Loucy (cell line): ENCODE measurements around the gene TTC7B.

Experiments
- H2AFZ ChIP-seq: fragments of 200-600 bp; sonication (generic); 2 replicates; pipeline ENCODE4 v1.6.0; 2016; ENCODE audit warnings: antibody characterized with exemption, mild to moderate bottlenecking, low read length, moderate library complexity
- H3F3A ChIP-seq: fragments of 200-600 bp; 2 replicates; pipeline ENCODE4 v1.6.0; 2016; ENCODE audit warnings: antibody characterized with exemption, low read depth, mild to moderate bottlenecking
- H3K27me3 ChIP-seq: fragments of 200-600 bp; sonication (generic); 2 replicates; pipeline ENCODE4 v1.6.1; 2014; ENCODE audit warnings: low read length, mild to moderate bottlenecking; ENCODE audit not compliant: insufficient read depth, poor library complexity, severe bottlenecking
- H3K36me3 ChIP-seq: fragments of 200-600 bp; sonication (generic); 2 replicates; pipeline ENCODE4 v1.6.1; 2016; ENCODE audit warnings: low read length; ENCODE audit not compliant: insufficient read depth
- H3K4me1 ChIP-seq: fragments of 200-600 bp; sonication (generic); 2 replicates; pipeline ENCODE4 v1.5.1; 2014; ENCODE audit warnings: low read length, mild to moderate bottlenecking; ENCODE audit not compliant: insufficient read depth, poor library complexity, severe bottlenecking
- H3K4me2 ChIP-seq: fragments of 200-600 bp; sonication (generic); 2 replicates; pipeline ENCODE4 v1.6.0; 2014; ENCODE audit warnings: antibody characterized with exemption, low read length, low read depth, mild to moderate bottlenecking; ENCODE audit not compliant: poor library complexity, severe bottlenecking
- H3K4me3 ChIP-seq: fragments of 200-600 bp; sonication (generic); 2 replicates; pipeline ENCODE4 v1.5.1; 2014; ENCODE audit warnings: low read length, mild to moderate bottlenecking, mixed read lengths; ENCODE audit not compliant: poor library complexity, severe bottlenecking
- H3K79me2 ChIP-seq: fragments of 200-600 bp; sonication (generic); 2 replicates; pipeline ENCODE4 v1.6.1; 2014; ENCODE audit warnings: low read length; ENCODE audit not compliant: insufficient read depth
- H3K9ac ChIP-seq: fragments of 200-600 bp; sonication (generic); 2 replicates; pipeline ENCODE4 v1.6.0; 2014; ENCODE audit warnings: mild to moderate bottlenecking, low read depth, low read length, moderate library complexity; ENCODE audit not compliant: poor library complexity, severe bottlenecking
- H3K9me2 ChIP-seq: fragments of 200-600 bp; sonication (generic); replicated peaks from 2 replicates; pipeline ENCODE4 v1.6.1; 2016; ENCODE audit warnings: low read depth, low read length, mixed read lengths
- H3K9me3 ChIP-seq: fragments of 200-600 bp; sonication (generic); 2 replicates; pipeline ENCODE4 v1.6.1; 2014; ENCODE audit warnings: mild to moderate bottlenecking, antibody characterized with exemption, low read length, low read depth; ENCODE audit not compliant: insufficient read depth
- H4K20me1 ChIP-seq: fragments of 200-600 bp; sonication (generic); 2 replicates; pipeline ENCODE4 v1.6.0; 2014; ENCODE audit warnings: antibody characterized with exemption, low read length, mild to moderate bottlenecking; ENCODE audit not compliant: insufficient read depth, poor library complexity, severe bottlenecking
- EZH2phosphoT487 ChIP-seq: fragments of 200-600 bp; IDR thresholded peaks from 2 replicates; pipeline ENCODE4 v1.6.1; 2018; ENCODE audit warnings: antibody characterized with exemption, mild to moderate bottlenecking, moderate library complexity, borderline replicate concordance
- TF ChIP-seq, protein P1 (sequence below): fragments of 200-600 bp; sonication (generic); conservative IDR thresholded peaks from 2 replicates; pipeline ENCODE4 v1.5.1; 2014; ENCODE audit warnings: mild to moderate bottlenecking, antibody characterized with exemption, low read length

TTC7B gene

DNA sequence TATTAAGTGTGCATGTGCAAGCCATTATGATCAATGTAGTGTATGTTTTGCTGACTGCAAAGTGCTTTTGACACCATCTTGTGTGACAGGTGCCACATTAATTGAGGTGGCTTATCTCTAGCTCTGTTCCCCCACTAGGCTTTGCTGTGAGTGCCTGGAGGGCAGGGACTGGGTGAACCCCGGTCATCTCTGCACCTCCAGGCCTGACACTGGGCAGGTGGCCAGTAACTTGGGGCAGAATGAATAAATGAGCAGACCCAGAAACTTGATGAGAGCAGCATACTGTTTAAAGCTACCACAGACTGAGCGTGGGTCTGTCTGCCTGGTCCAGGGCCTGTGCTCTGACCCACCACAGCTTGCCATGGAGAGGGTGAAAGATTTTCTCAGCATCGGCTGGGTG is 267.8 kb downstream of the TTC7B start:
- no peaks in the 10 kb centered on the region for H3K27me3 ChIP-seq
- H3K9me2 ChIP-seq = no peaks in the 10 kb centered on the region
- H4K20me1 ChIP-seq = no peaks in the 10 kb centered on the region
- H3F3A ChIP-seq = no peaks in the 10 kb centered on the region
- H3K36me3 ChIP-seq = no peaks in the 10 kb centered on the region
- H3K79me2 ChIP-seq = no peaks in the 10 kb centered on the region
- no peak overlapping the region for H3K4me2 ChIP-seq
- no peak overlapping the region for H2AFZ ChIP-seq
- no peak overlapping the region for H3K9ac ChIP-seq
- H3K4me3 ChIP-seq = no peak overlapping the region
- no peaks in the 10 kb centered on the region for H3K9me3 ChIP-seq
- H3K4me1 ChIP-seq = no peaks in the 10 kb centered on the region
- TF ChIP-seq, protein P1, sequence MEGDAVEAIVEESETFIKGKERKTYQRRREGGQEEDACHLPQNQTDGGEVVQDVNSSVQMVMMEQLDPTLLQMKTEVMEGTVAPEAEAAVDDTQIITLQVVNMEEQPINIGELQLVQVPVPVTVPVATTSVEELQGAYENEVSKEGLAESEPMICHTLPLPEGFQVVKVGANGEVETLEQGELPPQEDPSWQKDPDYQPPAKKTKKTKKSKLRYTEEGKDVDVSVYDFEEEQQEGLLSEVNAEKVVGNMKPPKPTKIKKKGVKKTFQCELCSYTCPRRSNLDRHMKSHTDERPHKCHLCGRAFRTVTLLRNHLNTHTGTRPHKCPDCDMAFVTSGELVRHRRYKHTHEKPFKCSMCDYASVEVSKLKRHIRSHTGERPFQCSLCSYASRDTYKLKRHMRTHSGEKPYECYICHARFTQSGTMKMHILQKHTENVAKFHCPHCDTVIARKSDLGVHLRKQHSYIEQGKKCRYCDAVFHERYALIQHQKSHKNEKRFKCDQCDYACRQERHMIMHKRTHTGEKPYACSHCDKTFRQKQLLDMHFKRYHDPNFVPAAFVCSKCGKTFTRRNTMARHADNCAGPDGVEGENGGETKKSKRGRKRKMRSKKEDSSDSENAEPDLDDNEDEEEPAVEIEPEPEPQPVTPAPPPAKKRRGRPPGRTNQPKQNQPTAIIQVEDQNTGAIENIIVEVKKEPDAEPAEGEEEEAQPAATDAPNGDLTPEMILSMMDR = no peak
- TF ChIP-seq EZH2phosphoT487 = no peak

DNA sequence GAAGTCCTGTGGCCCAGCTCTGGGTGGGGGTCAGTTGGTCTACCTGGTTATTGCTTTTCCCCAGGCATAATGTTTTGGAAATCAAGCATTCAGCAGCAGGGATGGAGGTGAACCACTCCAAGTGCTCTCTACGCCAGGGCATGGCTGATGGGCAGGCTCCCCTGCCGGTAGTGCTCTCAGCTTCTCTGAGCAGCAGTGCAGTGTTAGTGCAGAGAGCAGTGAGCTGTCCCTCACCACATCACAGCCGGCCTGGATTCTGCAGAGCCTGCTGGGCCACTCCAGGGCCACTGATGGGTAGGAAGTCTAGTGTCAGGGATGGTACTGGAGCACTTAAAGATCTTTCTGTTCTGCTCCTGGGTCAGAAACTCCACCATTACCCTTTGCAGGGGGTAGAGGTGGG is 268.3 kb downstream of the TTC7B start:
- Histone ChIP-seq H3K4me1 (no peaks in the 10 kb centered on the region), H3K9me3 (no peaks in the 10 kb centered on the region), H4K20me1 (no peaks in the 10 kb centered on the region)

DNA sequence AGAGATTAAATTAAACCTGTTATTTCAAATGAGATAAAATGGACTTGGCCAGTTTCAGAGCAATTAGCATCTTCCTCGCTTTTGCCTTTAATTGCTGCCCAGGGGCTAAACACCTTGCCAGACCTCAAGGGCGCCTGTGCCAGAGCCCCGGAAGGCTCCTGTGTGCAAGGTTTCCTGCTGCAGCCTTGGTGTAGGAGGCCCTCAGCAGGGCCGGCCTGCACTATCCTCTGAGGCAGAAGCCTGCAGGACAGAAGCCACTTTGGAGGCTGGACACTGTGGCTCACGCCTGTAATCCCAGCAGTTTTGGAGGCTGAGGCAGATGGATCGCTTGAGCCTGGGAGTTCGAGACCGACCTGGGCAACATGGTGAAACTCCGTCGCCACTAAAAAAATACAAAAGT is 269.0 kb downstream of the TTC7B start:
- H3K4me1 ChIP-seq = no peaks in the 10 kb centered on the region
- H3K9me2 ChIP-seq = no peaks in the 10 kb centered on the region
- no peaks in the 10 kb centered on the region for H3K79me2 ChIP-seq
- no peak overlapping the region for H3K4me2 ChIP-seq
- H3K9me3 ChIP-seq = no peaks in the 10 kb centered on the region
- H3K4me3 ChIP-seq = no peak overlapping the region
- TF ChIP-seq, protein P1 = no peak
- TF ChIP-seq EZH2phosphoT487 = no peak
- no peaks in the 10 kb centered on the region for H3K27me3 ChIP-seq
- H4K20me1 ChIP-seq = no peaks in the 10 kb centered on the region
- H3F3A ChIP-seq = no peaks in the 10 kb centered on the region
- H3K9ac ChIP-seq = no peak overlapping the region
- H2AFZ ChIP-seq = no peak overlapping the region
- no peaks in the 10 kb centered on the region for H3K36me3 ChIP-seq

More for the DNA sequence above, 268.3 kb downstream of the TTC7B start:
- Histone ChIP-seq H3F3A (no peaks in the 10 kb centered on the region), H3K27me3 (no peaks in the 10 kb centered on the region), H3K79me2 (no peaks in the 10 kb centered on the region), H3K4me3 (no peak overlapping the region), H2AFZ (no peak overlapping the region), H3K9me2 (no peaks in the 10 kb centered on the region), H3K36me3 (no peaks in the 10 kb centered on the region), H3K9ac (no peak overlapping the region), H3K4me2 (no peak overlapping the region)
- TF ChIP-seq, protein P1 = no peak
- no peak for TF ChIP-seq EZH2phosphoT487
